Ovary (tissue), 9 donors: ENCODE results near the gene HOXC11. TPM values are rescaled to one million over a fixed set of nuclear protein-coding genes. Genes with fewer than 3 reads are reported as not detected.
A peak's percentile ranks its signal among the peaks of the same experiment; 100 is the strongest.

Source experiments
- DNase-seq, 5 donors: peaks; one replicate each; pipeline ENCODE4 v3.0.0-alpha.2; 2019 to 2020
- H3K27ac ChIP-seq, 2 donors: fragments of 200-600 bp; one replicate each; pipeline versions ENCODE4 v1.5.1 to v1.8.0; 2019 to 2022
- H3K27me3 ChIP-seq: fragments of 200-600 bp; one replicate; pipeline ENCODE4 v1.8.0; 2022
- H3K36me3 ChIP-seq: fragments of 200-600 bp; sonication (generic); one replicate; pipeline ENCODE4 v1.5.1; 2019
- H3K4me1 ChIP-seq: one replicate; pipeline ENCODE4 v1.8.1; 2013; ENCODE audit warnings: mild to moderate bottlenecking, moderate library complexity; ENCODE audit not compliant: insufficient read depth
- H3K4me3 ChIP-seq: fragments of 200-600 bp; sonication (generic); one replicate; pipeline ENCODE4 v1.5.1; 2017
- H3K9me3 ChIP-seq, 2 donors: fragments of 200-600 bp in 1 of 2; sonication (generic) in 1 of 2; one replicate each; pipeline versions ENCODE4 v1.5.1 to v1.8.1; 2013 to 2019; ENCODE audit warnings: mild to moderate bottlenecking in 1 of 2, moderate library complexity in 1 of 2
- EP300 ChIP-seq: sonication (generic); formaldehyde crosslinking; IDR thresholded peaks from one replicate; pipeline ENCODE4 v1.6.1; 2017; ENCODE audit warnings: antibody characterized with exemption
- POLR2A ChIP-seq: fragments of 450-650 bp; IDR thresholded peaks from one replicate; pipeline ENCODE4 v1.6.1; 2017; ENCODE audit warnings: antibody characterized with exemption, mild to moderate bottlenecking, moderate library complexity
- WGBS, 3 donors: extraction: QIAGEN DNeasy Blood & Tissue Kit in 1 of 3; methylation state at CpG; one replicate each; pipeline versions ENCODE4 v1.1.5 to v1.1.7; 2013 to 2017; 5-methylcytosine and 5-hydroxymethylcytosine counted together
- intact Hi-C, 4 donors: fragments of 100-400 bp; cut with DNase I; formaldehyde crosslinking; loops; one replicate each; pipeline versions ENCODE4 v1.11.0 to v1.15.1; 2022 to 2023
- polyA plus RNA-seq, 2 donors: library from polyadenylated mRNA; stranded (reverse); fragments of 200-250 nt in 1 of 2; fragments of 350-450 nt in 1 of 2; fragmentation: Illumina TruSeq in 1 of 2; extraction: RNeasy Lipid Tissue Mini Kit (QIAGEN cat#74804) in 1 of 2; gene quantifications; one replicate each; pipeline ENCODE4 v1.2.3, GENCODE V29; 2013 to 2014
- total RNA-seq, 7 donors: library from RNA; depleted of rRNA in 2 of 7; stranded (reverse); fragments of >200 nt in 2 of 7; fragmentation: NEBNext Ultra II Directional in 3 of 7; extraction: Animal tissue kit (Norgen Biotek cat#: 25700) in 3 of 7; gene quantifications; one replicate each; pipeline versions ENCODE4 v1.1.0 to v1.2.4, GENCODE V29; 2016 to 2023
- TF ChIP-seq, protein P1 (sequence below), 3 donors: fragments of 450-650 bp in 2 of 3; fragments of 200-600 bp in 1 of 3; IDR thresholded peaks; one replicate each; pipeline versions ENCODE4 v1.5.1 to v1.8.0; 2016 to 2022; ENCODE audit warnings: antibody characterized with exemption in 3 of 3, mild to moderate bottlenecking in 1 of 3
- donor health status: DM: no; HTN: no; CAD: no; lungs with moderate emphysema.
- donor health status: DM: no; HTN: no; CAD: no.
- donor health status: Bipolar disorder and iron deficiency.
- donor health status: DM: yes; HTN: yes; CAD: no.
- donor health status: DM: no; HTN: no; CAD: no.
- donor health status: DM: yes; HTN: yes; CAD: no.

Gene HOXC11
- total and polyA plus RNA-seq, 9 donors: 0.12 to 1.1 TPM; not detected in 7

DNA sequence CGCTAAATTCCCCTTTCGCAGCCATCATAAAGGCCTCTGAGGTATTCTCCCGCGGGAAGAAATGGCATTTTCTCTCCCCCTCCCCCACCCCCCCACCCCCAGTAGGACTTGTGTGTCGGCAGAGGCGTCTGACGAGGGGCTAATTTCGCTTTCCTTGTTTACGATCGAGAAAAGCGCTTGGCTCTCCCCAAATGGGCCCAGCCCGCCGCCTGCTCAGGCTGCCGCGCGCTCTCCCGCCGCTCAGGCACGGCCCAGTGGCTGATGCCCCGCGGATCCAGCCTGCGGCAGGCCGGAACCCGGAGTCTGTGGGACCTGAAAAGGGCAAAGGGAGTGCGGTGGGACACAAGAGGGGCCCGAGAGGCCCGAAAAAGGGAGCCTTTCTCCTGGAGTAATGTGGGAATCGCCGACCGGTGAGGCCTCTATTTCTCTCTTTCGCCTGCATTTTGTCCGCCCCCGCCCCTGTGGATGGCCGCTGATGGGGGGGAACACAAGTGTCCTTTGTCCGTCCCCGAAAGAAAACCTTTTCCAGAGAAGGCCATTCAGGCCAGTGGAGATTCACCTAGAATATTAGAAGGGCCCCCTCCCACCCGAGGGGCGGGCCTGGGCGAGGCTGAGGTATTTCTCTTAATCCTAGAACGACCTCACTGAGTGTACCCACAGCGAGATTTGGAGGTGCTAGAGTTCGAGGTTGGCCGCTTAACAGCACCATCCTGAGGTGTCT, 46.3 kb downstream of the HOXC11 start:
- 6 to 14% (median 6%) methylated on average over 43 of the region's 43 CpGs for WGBS, 3 donors
- H3K9me3 ChIP-seq: no peaks in the 10 kb centered on the region
- H3K4me3 ChIP-seq: peak overlapping the region; percentile 56
- no peaks in the 10 kb centered on the region for H3K36me3 ChIP-seq
- peaks cover 5% of the 10 kb centered on the region for H3K4me1 ChIP-seq
- DNase-seq: peak in 4 of 5 donors; percentile 59 to 71 (median 68)
- TF ChIP-seq, protein P1, sequence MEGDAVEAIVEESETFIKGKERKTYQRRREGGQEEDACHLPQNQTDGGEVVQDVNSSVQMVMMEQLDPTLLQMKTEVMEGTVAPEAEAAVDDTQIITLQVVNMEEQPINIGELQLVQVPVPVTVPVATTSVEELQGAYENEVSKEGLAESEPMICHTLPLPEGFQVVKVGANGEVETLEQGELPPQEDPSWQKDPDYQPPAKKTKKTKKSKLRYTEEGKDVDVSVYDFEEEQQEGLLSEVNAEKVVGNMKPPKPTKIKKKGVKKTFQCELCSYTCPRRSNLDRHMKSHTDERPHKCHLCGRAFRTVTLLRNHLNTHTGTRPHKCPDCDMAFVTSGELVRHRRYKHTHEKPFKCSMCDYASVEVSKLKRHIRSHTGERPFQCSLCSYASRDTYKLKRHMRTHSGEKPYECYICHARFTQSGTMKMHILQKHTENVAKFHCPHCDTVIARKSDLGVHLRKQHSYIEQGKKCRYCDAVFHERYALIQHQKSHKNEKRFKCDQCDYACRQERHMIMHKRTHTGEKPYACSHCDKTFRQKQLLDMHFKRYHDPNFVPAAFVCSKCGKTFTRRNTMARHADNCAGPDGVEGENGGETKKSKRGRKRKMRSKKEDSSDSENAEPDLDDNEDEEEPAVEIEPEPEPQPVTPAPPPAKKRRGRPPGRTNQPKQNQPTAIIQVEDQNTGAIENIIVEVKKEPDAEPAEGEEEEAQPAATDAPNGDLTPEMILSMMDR (IDR thresholded peaks at IDR 0.05): no peak
- TF ChIP-seq POLR2A: no peak
- TF ChIP-seq EP300: no peak
- H3K27me3 ChIP-seq: no peaks in the 10 kb centered on the region
- intact Hi-C loops: no loop called here
- H3K27ac ChIP-seq: peak overlapping the region; percentile 95 to 100

DNA sequence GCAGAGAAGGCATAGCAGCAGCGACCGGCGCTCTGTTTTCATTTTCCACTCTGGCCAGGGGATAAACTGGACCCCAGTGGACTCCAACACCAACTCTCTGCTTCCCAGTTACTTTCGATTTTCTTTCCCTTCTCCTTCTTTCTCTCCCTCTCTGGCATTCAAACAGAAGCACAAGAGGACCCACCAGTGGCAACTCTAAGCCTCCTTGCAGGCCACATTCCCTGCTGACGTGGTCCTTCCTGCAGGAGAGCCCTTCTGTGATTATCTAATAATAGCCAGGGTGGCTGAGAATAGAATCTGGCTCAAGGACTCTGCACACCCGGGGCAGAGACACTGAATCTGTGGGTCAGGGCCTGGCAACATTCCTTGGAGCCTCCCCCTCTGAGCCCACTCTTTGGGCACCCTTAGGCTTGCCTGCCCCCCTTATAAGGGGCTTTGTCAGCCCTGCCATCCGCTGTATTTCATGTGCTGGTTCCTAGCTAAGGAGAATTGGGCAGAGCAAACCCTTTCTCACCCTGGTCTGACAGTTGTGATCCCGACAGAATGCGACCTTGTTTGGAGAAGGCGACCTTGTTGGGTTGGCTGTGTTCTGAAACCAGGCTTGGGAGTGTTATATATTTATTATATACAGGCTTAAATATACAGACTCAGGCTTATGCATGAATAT, 47.1 kb downstream of the HOXC11 start:
- Histone ChIP-seq H3K4me1 (peaks cover 9% of the 10 kb centered on the region), H3K36me3 (no peaks in the 10 kb centered on the region), H3K9me3 (no peaks in the 10 kb centered on the region), H3K27ac (peak overlapping the region; percentile 95 to 100), H3K27me3 (no peaks in the 10 kb centered on the region), H3K4me3 (peak overlapping the region; percentile 56)
- peak; percentile 55 to 61 (median 59) for DNase-seq
- WGBS, 3 donors: 8 to 14% (median 14%) methylated on average over 10 of the region's 10 CpGs
- TF ChIP-seq EP300 (no peak), POLR2A (no peak)
- TF ChIP-seq, protein P1 (IDR thresholded peaks at IDR 0.05): no peak
- intact Hi-C loops: no loop called here

DNA sequence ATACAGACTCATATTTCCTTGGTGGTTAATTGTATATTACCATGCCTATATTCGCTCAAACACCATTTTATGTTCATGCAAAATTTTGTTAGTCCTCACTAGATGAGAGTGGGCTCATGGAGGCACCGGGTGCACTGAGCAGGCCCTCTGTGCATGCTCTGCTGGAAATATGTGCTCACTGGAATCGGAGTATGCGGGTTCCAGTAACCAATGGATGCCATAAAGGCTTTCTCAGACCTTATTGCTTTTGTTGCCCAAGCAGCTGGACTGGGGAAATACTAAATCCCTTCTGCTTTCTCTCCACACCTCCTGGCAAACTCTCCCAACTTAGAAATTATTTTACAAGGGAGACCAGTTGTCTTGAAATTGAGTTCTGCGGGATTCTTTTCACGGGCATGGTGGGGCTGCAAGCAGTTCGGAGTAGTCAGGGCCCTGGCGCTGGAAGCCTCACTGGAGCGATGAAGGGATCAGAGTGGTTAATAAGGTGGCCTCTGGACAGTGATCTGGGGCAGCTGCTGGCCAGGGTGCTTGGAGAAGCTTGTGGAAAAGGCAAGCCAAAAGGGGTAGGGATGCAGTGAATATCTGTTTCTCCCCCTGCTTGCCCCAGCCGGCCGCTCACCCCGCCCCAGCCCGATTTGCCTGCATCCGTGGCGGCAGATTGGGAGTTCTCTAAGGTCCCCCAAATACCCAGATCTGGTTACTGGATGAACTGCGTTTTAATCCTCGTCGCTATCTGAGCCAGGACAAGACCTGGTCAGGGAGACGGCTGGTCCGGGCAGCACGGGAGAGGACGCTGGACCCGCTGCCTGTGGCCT, 47.9 kb downstream of the HOXC11 start:
- Histone ChIP-seq H3K4me3 (peak overlapping the region; percentile 56), H3K4me1 (peaks cover 9% of the 10 kb centered on the region), H3K27ac (peak overlapping the region; percentile 95 to 100), H3K27me3 (no peaks in the 10 kb centered on the region), H3K9me3 (no peaks in the 10 kb centered on the region), H3K36me3 (no peaks in the 10 kb centered on the region)
- no peak for TF ChIP-seq POLR2A
- no peak for TF ChIP-seq EP300
- TF ChIP-seq, protein P1 (IDR thresholded peaks at IDR 0.05): no peak
- WGBS, 3 donors: 16 to 39% (median 21%) methylated on average over 23 of the region's 23 CpGs
- DNase-seq: peak in 3 of 5 donors; percentile 34 to 60 (median 59)
- intact Hi-C loops: no loop called here

DNA sequence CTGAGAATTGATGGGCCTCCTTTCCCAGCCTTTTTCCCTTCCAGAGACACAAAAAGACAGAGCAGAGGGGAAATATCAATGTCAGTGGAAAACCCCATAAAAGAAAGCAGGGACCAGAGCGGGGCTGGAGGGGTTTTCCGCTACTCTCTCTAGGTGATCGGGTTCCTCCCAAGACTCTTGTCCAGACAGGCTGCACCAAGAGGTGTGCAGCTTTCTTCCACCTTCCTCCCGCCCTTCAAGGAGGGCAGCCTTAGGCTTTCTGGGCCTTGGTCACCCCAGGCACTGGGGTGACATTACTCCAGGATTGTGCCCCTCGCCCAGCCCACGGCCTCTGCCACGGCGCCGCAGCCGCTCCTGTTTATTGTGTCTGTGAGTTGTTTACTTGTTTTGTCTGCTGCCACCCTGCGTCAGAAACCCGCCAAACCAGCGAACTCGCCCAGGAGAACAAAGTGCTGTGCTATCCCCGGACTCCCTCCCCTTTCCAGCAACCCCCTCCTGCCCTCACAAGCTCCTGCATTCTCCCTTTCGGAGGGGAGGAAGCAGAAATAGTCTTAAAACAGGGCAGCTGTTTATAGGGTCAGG, 48.6 kb downstream of the HOXC11 start:
- DNase-seq: peak; percentile 43 to 76 (median 64)
- Histone ChIP-seq H3K4me3 (peak overlapping the region; percentile 17), H3K27ac (peak overlapping the region; percentile 71 to 95), H3K36me3 (no peaks in the 10 kb centered on the region), H3K27me3 (no peaks in the 10 kb centered on the region), H3K9me3 (no peaks in the 10 kb centered on the region), H3K4me1 (peaks cover 9% of the 10 kb centered on the region)
- 11 to 44% (median 22%) methylated on average over 16 of the region's 16 CpGs for WGBS, 3 donors
- TF ChIP-seq POLR2A (no peak), EP300 (no peak)
- TF ChIP-seq, protein P1 (IDR thresholded peaks at IDR 0.05): no peak
- intact Hi-C loops: no loop called here
